NCI-H1930 (cell line): ENCODE results near the gene PALLD.

ENCODE experiments used
- DNase-seq, 2 experiments: peaks; one replicate each; lab custom pipeline; 2025; lab: John Stamatoyannopoulos, UW

Gene PALLD

DNA sequence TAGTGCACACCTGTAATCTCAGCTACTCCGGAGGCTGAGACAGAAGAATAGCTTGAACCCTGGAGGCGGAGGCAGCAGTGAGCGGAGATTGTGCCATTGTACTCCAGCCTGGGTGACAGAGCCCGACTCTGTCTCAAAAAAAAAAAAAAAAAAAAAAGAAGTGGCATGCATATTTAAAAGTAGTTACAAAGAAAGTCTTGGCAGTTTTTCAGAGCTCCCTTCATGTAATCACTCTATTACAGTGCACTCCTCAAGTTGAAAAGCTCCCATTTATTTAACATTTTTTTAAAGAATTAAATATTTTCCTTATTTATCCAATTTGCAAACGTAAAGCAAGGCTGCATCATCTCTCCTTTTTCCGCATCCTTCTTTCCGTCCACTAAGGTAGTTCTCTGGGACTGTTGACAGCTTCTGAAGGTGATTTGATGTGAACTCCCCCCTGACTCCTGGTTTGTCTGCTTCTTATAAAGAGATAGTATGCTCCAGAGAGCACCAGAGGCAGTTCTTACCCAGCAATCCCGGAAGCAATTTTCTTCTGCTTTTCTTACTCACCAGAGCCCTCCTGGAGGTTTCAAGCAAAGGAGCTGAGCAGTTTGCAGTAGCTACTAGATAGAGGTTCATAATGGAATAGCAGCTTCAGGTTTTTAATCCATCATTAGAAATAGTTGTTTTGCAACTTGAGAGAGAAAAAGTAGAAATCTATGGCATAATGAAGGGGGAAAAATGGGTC lies 151.0 kb downstream of the PALLD start:
- DNase-seq = no peak

DNA sequence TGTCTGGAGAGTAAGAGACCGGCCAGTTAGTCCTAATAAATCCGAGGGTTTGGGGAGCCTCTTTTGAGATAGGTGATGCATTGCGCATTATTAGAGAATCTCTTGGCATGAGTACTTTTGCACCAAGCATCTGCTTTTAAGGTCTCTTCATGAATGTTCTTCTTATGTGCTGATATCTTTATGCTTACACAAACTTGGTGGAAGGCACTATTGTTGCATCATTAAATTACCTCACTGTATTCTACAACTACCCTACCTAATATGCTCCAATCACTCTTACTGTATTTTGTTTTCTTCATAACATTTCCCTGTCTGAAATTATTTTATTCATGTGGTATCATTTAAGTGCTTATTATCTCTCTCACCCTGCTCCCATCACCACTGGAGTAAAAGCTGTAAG lies 151.6 kb downstream of the PALLD start:
- DNase-seq = no peak

DNA sequence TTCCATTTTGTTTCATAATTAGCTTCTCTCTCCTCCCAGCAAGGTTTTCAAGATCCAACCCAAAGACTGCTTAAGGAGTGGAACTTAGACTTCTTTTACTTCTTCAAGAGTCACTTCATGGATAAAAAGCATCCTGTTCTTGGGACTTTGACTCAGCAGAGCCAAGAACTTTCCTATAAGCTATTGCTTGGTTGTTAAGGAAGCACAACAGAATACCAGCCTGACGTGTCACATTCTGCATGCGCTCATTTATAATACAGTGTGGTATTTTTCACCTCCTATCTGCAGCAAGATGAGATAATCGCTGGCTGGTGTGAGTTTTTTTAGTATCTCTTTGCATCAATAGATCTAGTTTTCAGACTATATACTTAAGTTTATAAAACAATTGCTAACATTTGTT lies 152.1 kb downstream of the PALLD start:
- DNase-seq = no peak

DNA sequence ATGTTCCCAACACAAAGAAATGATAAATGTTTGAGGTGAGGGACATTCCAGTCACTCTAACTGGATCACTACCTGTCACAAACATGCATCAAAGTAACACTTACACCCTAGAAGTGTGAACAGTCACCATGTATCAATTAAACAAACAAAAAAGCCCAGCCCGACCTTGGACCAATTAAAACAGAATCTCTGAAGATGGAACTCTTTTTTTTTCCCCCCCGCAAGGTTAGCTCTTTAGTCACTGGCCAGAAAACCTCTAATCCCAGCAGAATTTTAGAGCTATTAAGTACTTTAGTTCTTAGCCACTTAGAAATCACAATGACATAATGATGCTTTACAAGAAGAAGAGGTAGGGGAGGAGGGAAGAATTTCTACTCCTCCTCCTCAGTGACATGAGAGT lies 154.5 kb downstream of the PALLD start:
- DNase-seq = no peak

DNA sequence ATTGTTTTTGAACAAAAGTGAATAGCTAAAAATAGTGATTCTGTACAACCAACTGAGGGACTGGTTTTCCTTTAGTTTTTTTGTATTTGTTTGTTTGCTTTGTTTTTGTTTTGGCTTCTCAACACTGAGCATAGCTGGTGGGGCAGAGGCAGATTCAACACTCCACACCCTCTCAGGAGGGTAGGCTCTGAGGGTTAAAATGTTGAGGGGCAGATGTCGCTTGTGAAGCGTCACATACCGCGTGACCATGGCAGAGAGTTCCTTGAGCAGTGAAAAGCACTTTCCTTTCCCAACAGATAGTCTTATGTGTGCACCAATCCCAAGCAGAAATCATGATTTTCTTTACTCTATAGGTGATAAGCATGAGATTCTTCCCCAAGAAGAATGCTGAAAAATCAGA lies 155.0 kb downstream of the PALLD start:
- DNase-seq = no peak

DNA sequence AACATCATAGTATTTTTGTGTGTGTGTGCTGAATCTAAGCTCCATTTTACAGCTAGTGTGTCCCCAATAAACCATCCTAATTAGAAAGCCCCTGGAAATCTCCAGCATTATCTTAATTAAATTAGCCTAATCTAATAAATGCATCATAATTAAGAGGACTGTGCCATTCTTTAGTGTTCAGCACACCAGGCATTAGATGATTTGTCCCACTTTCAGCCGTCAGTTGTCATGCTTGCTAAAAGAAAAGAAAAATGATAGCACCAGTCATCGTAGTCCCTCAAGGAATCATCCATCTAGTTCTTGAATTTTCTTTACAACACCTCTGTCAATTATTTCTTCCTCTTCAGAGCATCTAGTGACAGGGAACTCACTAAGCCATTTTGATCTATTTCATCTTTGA lies 155.9 kb downstream of the PALLD start:
- DNase-seq = no peak

DNA sequence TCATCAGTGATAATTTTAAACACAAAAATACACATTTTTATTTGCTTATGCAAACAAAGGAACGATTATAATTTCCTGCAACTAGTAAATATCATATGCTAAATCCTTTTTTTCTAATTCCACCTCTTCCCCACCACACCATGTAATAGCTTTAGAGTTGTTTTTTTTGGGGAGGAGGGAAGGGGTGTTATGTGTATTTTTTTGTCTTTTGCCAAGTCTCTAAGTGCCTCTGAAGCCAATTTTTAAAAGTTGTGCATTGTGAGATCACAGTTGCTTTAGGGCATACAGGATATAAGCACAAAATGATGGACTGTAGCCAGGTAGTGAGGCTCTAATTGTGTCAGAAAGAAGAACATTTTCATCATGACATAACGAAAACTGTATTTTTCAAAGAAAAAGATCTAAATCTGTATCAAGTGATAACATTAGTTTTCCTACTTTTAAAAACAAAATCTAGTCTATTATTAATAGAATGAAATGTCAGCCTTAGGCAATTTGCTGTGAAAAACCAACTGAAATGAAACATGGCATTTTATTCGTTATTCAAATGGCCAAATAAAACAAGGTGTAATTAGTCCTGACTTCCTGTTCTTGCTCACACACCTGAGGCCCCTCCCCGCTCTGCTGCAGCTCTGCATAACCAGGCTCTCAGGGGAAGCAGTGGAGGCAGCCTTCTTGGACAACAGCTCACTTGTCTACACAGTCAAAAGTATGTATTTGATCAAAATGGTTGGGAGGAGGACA lies 157.4 kb downstream of the PALLD start:
- DNase-seq = no peak

DNA sequence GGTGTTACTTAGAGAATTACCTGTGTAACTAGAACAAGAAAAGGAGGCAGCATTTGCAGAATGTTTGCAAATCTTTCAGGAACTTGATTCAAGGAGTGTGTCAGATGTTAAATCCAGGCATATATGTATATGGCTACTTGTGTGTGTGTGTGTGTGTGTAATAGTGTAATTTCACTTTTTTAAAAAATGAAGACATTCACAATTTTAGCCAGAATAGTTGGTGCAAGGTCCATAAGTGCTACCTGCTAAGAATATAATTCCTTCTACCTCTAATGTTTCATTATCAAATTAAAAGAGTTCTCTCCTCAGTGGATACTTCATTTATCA lies 158.0 kb downstream of the PALLD start:
- DNase-seq = no peak

DNA sequence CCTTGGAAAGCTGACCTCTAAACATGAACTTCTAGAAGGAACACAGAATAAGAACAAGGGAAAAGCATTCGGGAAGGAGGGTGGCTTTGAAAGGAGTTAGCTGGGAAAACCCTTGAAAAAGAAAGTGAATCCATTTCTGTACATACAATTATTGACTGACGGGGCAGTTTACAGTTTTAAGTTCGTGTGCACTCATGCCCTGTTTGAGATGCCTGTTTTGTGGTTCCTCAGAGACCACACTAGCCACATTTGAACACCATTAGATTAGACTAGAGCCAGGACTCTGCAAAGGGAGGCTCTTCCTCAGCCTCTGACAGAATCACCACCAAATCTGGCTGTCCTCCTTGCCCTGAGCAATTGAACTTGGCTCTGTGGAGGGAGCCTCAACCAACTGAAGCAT lies 158.3 kb downstream of the PALLD start:
- no peak for DNase-seq

DNA sequence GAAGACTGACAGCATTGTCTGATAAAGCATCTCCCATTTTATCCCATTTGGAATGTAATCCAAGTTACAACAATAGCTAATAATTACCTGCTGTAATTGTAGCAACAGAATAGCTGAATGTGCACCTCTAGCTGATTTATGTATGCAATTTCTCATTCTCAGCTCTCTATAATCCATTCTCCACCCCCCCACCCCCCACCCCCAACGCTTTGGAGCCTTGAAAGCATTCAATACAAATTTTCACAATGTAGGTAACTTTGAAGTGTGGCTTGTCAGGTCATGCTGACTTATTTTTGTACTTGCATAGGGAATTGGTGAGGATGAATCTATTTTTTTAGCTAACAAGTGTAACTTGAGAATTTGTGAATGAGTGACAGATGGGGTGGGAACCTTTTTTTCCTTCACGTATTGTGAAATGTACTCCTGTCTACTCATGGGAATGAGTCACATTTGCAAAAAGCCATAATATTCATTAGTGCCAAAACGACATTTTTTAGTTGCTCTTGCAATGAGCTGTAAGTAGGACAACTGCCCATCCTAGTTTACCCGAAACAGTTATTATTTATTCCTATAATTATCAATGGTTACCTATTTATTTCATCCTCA lies 159.3 kb downstream of the PALLD start:
- DNase-seq = no peak

DNA sequence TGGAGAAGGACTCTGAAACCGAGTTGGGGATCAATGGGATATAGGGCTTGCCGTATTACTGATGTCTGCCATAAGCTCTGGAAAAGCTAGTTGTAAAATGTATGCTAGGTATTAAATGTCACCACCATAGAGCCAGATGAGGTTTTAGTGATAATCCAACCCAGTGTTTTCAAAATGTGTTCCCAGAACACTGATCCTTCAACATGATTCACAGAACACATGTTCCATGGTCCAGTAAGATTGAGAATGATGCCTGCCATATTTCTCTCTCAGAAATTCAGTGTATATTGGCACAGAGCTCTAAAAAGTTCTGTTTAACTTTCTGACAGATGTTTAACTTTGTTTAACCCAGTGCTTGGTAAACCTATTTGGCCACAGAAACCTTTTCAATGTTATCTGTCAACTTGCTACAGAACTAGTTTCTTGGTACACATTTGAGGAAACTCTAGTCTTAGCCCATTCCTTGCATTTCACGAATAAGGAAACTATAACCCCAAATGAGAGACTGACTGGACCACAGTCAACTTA lies 160.2 kb downstream of the PALLD start:
- no peak for DNase-seq

DNA sequence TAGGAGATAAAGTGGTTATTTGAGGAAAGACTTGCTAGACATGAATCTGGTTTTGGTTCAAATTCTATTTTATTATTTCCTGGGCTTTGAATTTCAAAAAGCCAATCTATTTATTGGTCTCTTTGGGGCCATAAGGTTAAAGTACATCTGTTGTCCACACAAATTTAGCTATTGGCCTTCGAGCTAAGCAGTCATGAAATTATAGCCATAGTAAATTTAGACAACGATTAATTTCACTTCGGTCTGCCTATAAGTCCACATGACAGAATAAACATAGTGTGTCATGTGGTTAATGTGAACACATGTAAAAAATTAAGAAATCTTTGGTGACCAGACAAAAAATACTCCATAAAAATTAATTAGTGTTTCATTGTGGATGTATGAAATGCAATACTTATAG lies 161.9 kb downstream of the PALLD start:
- no peak for DNase-seq

DNA sequence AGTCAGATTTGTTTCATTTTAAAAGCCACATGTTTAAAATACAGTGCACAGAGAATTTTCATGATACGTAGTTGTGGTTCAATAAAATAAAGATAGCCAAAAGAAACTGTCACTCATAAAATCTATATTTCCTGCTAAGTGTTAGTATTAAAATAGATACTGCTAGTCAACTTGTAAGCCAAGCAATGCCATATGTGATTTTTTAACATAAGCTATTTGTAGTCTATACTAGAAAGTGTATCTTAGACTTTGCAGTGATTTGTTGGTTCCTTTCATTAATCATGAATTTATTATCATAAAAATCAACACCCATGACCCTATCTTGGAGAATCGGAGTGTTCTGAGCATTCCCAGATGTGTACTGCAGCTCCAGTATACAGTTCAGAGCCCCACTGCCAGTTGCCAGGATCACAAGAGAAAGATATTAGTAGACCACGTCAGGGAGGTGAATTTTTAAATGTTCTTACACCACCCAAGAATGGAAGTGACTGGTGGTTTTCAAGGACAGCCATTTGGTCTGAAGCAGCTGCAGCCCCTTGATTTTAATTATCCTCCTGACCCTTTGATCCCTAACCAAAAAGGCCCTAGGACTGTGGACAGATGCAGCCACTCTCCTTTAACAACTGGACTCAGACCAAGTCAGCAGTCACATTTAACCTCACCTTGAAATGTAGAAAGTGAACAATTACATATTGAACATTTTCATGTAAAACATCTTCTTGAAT lies 163.1 kb downstream of the PALLD start:
- DNase-seq = no peak

DNA sequence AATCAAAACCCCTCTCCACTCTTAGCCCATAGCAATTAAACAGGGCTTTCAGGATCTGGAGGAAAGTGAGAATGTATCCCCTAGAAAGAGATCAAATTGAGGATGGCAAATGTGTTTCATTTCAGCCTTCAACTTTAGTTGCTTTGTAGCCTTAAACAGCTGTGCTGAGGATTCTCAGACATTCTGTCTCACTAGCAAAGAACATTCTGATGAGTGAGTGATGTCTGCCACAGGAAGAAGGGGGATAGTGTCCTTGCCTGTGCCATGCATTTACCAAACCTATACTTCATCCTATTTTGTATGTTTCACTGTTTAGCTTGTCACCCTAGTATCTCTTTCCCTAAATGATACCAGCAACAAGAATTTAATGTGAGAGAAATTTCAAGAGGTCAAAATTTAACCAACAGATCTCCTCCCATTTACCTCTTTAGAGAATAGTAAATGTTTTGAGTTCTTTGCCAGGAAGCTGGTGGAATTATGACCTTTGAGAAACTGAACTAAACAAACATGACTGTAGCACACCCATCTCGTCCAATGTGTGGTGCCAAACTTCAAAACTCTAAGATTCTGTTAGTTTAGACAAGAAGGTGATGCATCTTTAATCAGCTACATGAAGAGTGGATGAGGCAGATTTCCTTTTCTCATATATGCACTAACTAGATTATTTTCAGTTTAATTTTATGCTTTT lies 165.6 kb downstream of the PALLD start:
- DNase-seq = no peak

DNA sequence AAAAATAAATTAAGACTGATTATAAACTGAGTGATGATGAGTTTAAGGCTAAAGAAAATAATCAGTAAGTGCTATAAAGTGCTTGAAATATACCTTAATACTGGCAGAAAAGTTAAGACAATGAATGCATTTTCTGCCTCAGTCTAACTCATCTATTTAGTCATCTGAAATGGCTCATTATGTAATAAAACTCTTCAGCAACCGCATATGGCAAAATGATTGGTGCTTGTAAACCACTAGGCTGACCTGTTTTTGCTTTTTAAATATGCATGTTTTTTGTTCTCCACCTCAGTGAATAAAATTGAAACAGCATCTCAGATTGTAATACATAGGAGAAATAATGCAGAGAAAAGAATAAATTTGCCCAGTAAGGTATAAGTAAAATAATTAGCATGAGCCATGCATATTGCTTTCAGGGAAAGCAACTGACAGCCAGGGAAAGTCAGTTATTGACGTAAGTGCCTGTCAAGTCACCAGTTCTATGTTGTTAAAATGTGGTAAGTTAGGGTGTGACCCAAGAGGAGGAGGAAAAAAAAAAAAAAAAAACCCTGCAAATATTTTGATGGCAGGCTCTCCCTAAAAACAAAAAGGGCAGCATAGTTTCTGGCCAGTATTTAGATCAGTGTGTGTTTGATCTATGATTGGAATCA lies 167.5 kb downstream of the PALLD start:
- no peak for DNase-seq

DNA sequence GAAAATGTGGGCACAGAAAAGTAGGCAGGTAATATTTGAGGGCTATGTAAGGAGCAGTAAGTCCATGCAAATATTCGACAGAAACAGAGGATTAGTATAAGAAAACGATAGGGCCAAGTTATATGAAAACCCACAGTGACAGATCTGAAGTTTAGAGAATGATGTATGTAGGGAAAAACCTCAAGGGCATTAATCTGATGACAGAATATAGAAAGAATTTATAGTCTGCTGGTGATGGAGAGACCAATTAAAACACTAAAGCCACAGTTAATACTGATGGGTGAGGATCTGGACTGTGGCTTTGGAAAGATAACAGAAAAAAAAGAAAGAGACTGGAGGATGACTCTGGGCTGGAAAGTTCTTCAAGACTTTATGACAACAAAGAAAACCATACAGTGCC lies 169.7 kb downstream of the PALLD start:
- no peak for DNase-seq

DNA sequence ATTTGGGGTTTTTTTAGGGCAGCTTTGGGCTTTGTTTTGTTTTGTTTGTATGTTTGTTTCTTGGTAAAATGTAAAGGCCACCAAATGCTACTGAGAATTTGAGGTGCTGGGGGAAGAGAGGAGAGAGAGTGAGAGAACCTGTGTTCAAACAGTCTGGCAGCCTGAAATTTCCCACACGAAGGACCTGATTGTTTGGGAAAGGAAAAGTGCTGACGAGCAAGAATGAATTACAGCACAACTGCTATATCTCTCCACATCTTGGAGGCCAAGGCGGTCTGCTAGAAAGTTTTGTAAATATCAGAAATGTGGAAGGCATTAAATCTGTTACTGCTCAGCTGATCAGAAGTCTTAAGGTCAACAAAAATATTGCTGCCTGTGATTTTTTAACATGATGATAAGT lies 170.5 kb downstream of the PALLD start:
- no peak for DNase-seq

DNA sequence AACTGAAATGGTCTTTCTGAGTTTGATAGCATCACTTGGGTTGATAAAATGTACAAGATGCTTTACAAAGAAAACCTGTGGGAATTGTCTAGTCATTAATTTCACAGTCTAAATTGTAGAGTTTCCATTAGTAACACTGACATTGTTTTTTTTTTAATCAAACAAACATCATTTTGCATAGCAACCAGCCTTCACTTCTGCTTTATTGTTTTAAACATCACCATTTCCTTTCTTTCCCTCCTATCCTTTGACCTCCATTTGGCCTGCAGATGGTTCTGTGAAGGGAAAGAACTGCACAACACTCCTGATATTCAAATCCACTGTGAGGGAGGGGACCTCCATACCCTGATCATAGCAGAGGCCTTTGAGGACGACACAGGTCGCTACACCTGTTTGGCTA lies 171.1 kb downstream of the PALLD start:
- no peak for DNase-seq

DNA sequence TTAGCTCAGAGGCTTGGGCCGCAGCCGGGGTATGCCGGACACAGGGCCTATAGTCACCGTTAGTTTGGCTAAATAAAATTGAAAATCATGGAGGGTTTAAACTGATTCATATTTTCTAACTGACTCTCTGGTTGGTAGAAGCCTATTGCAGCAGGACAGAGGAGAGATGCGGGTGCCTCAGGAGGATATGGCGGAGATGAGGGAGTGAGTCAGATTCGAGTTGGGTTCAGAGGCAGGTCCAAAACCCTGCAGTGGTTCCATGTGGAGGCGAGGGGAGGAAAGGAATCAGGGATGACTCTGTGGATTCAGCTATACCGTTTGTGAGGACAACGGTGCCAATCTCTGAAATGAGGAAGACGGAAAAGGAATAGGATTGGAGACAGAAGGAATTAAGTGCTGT lies 176.6 kb downstream of the PALLD start:
- no peak for DNase-seq

DNA sequence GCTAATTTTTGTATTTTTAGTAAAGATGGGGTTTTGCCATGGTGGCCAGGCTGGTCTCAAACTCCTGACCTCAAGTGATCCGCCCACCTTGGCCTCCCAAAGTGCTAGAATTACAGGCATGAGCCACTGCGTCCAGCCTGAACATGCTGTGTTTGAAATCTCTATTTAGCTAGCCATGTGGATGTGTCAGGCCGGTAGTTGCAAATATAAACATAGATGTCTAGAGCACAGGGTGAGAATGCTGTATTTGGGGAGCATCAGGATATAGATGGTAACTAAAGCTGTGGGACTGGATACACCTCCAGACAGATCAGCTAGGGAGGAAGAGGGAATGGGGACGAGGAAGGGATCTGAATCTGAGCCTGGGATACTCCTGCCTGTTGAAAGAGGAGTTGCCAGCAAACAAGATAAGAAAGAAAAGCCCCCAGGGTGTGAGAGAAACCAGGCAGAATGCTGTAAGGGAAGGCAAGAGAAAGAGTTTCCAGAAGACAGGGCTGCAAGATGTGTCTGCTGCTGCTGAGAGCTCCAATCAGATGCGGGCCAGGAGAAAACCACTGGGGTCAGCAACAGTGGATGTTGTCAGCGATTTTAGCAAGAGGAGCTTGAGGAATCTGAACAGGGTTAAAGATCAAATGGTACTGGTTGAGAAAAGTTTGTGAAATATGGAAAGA lies 177.4 kb downstream of the PALLD start:
- no peak for DNase-seq

DNA sequence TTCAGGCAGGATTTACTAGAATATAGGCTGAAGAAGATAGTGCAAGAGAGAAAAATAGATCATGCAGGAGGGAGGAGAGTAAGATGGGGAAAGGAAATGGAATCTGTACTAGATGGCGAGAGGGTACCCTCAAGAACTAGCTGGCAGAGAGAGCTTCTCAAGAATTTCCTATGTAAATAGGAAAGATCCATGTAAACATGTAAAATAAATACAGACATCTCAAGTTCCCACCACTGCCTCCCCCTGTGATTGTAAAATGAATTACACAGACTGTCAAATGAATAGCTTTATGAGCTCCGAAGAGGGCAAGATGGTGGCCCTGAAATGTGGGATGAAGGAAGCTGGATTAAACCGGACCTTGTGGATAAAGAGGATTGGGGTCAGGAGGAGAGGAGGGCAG lies 178.0 kb downstream of the PALLD start:
- no peak for DNase-seq
